Activated CD8-positive, alpha-beta memory T cell treated with anti-CD3 and anti-CD28 coated beads for 4 hours (primary cell): Measurements from ENCODE around the gene KDR.

Experiments
- DNase-seq, 2 donors: peaks; one replicate each; pipeline ENCODE4 v3.0.0-alpha.2; 2020; ENCODE audit warnings: low read depth in 2 of 2

Gene KDR

GRCh38 chr4:55079451-55080173 lies 45.8 kb downstream of the KDR start:
- no peak for DNase-seq

- DNase-seq, result no peak
Observed at GRCh38 chr4:55078987-55079386, 46.4 kb downstream of the KDR start.

- no peak for DNase-seq
Observed at GRCh38 chr4:55077577-55077976, 47.8 kb downstream of the KDR start.

GRCh38 chr4:55075823-55076716 lies 49.3 kb downstream of the KDR start:
- DNase-seq, result no peak

GRCh38 chr4:55075376-55075775 lies 50.0 kb downstream of the KDR start:
- no peak for DNase-seq

GRCh38 chr4:55074386-55074785 lies 51.0 kb downstream of the KDR start:
- DNase-seq, result no peak

- DNase-seq, result no peak
Observed at GRCh38 chr4:55071951-55072350, 53.4 kb downstream of the KDR start.

- DNase-seq, result no peak
Observed at GRCh38 chr4:55069248-55069647, 56.1 kb downstream of the KDR start.

- no peak for DNase-seq
Observed at GRCh38 chr4:55068522-55068921, 56.9 kb downstream of the KDR start.

GRCh38 chr4:55066018-55066417 lies 59.4 kb downstream of the KDR start:
- no peak for DNase-seq

- DNase-seq, result no peak
Observed at GRCh38 chr4:55055529-55055928, 69.9 kb downstream of the KDR start.

GRCh38 chr4:55051532-55051931 lies 73.9 kb downstream of the KDR start:
- DNase-seq, result no peak

- DNase-seq, result no peak
Observed at GRCh38 chr4:55050418-55050950, 74.9 kb downstream of the KDR start.

- DNase-seq, result no peak
Observed at GRCh38 chr4:55038176-55038890, 87.1 kb downstream of the KDR start.

- no peak for DNase-seq
Observed at GRCh38 chr4:55037728-55038127, 87.7 kb downstream of the KDR start.

- no peak for DNase-seq
Observed at GRCh38 chr4:55036405-55036804, 89.0 kb downstream of the KDR start.

- no peak for DNase-seq
Observed at GRCh38 chr4:55035892-55036291, 89.5 kb downstream of the KDR start.

GRCh38 chr4:55033296-55033695 lies 92.1 kb downstream of the KDR start:
- no peak for DNase-seq

GRCh38 chr4:55032788-55033187 lies 92.6 kb downstream of the KDR start:
- no peak for DNase-seq

- DNase-seq, result no peak
Observed at GRCh38 chr4:55032179-55032578, 93.2 kb downstream of the KDR start.

- no peak for DNase-seq
Observed at GRCh38 chr4:55031158-55031557, 94.2 kb downstream of the KDR start.

GRCh38 chr4:55030589-55030988 lies 94.8 kb downstream of the KDR start:
- DNase-seq, result no peak
